Right lobe of liver (tissue), 4 donors: ENCODE measurements around the gene MFNG.

Source experiments
- CTCF ChIP-seq, 4 donors: fragments of 200-600 bp in 3 of 4; fragments of 450-650 bp in 1 of 4; IDR thresholded peaks; one replicate each; pipeline versions ENCODE4 v1.5.1 to v1.8.0; 2016 to 2022; ENCODE audit warnings: antibody characterized with exemption in 4 of 4, mild to moderate bottlenecking in 2 of 4
- POLR2A ChIP-seq: fragments of 450-650 bp; IDR thresholded peaks from one replicate; pipeline ENCODE4 v1.6.1; 2017; ENCODE audit warnings: antibody characterized with exemption, mild to moderate bottlenecking
- donor health status: DM: no; HTN: no; CAD: no.
- donor health status: DM: no; HTN: no; CAD: no.
- donor health status: DM: no; HTN: yes; CAD: no.

DNA sequence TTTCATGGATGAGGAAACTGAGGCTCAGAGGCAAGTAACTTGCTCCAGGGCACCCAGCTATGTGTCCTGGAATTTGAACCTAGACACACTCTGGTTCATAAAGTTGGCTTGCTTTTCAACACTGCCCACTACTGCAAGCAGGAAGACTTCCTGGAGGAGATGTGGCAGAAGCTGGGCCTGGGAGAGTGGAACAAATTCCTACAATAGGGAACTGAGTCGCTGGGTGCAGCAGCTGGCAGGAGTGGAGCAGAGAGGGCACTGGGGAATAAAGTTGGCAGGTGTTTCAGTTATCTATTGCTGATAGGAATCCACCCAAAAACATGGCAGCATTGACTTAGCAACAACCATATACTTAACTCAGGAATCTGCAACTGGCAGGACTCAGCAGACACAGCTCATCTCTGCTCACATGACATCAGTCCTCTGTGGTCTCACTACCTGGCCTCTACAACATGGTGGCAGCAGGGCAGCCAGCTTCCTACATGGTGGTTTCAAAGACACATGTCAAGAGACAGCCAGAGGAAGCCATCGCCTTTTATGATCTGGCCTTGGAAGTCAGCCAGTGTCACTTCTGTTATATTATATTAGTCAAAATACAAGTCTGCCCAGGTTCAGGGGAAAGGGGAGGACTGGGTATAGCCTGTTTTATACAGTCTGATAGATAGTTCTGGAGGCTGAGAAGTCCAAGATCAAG is 43.6 kb upstream of the MFNG start:
- TF ChIP-seq CTCF (IDR thresholded peaks at IDR 0.05) (no peak), POLR2A (no peak)
